ENCODE measurements around the gene PNN.
"Not testable (repeated sequence)": the region's sequence is repeated elsewhere in the genome, so short reads cannot be mapped to it uniquely, and the experiment has no call there.

Gene PNN

GRCh38 chr14:39184628-39185255 lies 9.7 kb downstream of the PNN start:
- TF ChIP-seq JUND (IDR thresholded peaks at IDR 0.05; ENCODE audit: low read depth), result no peak
- DNase-seq (ENCODE audit: low read depth in 1 of 2, low spot score in 1 of 2), result no peak
- in situ Hi-C loops (cut with HindIII; ENCODE audit: low pct_unique_long_range_greater_than_20kb, low sequenced_read_pairs), result no loop called here

- in situ Hi-C loops (cut with HindIII; ENCODE audit: low pct_unique_long_range_greater_than_20kb, low sequenced_read_pairs), result no loop called here
- no peak for TF ChIP-seq JUND (IDR thresholded peaks at IDR 0.05; ENCODE audit: low read depth)
- DNase-seq (ENCODE audit: low read depth in 1 of 2, low spot score in 1 of 2), result no peak
Observed at GRCh38 chr14:39185256-39186049, 10.4 kb downstream of the PNN start.

GRCh38 chr14:39186941-39187525 lies 12.0 kb downstream of the PNN start:
- TF ChIP-seq JUND (IDR thresholded peaks at IDR 0.05; ENCODE audit: low read depth), result no peak
- in situ Hi-C loops (cut with HindIII; ENCODE audit: low pct_unique_long_range_greater_than_20kb, low sequenced_read_pairs), result no loop called here
- DNase-seq (ENCODE audit: low read depth in 1 of 2, low spot score in 1 of 2), result no peak

- no peak for DNase-seq (ENCODE audit: low read depth in 1 of 2, low spot score in 1 of 2)
- in situ Hi-C loops (cut with HindIII; ENCODE audit: low pct_unique_long_range_greater_than_20kb, low sequenced_read_pairs), result no loop called here
- no peak for TF ChIP-seq JUND (IDR thresholded peaks at IDR 0.05; ENCODE audit: low read depth)
Observed at GRCh38 chr14:39203659-39204606, 28.9 kb downstream of the PNN start.

- in situ Hi-C loops (cut with HindIII; ENCODE audit: low pct_unique_long_range_greater_than_20kb, low sequenced_read_pairs), result not testable (repeated sequence)
Observed at GRCh38 chr14:39207430-39207829, 32.4 kb downstream of the PNN start.

GRCh38 chr14:39211109-39211741 lies 36.2 kb downstream of the PNN start:
- no peak for DNase-seq (ENCODE audit: low read depth in 1 of 2, low spot score in 1 of 2)
- in situ Hi-C loops (cut with HindIII; ENCODE audit: low pct_unique_long_range_greater_than_20kb, low sequenced_read_pairs), result no loop called here
- no peak for TF ChIP-seq JUND (IDR thresholded peaks at IDR 0.05; ENCODE audit: low read depth)

More at GRCh38 chr14:39207430-39207829, 32.4 kb downstream of the PNN start:
- not testable (repeated sequence) for DNase-seq (ENCODE audit: low read depth in 1 of 2, low spot score in 1 of 2)

- no peak for DNase-seq (ENCODE audit: low read depth in 1 of 2, low spot score in 1 of 2)
- in situ Hi-C loops (cut with HindIII; ENCODE audit: low pct_unique_long_range_greater_than_20kb, low sequenced_read_pairs), result no loop called here
- no peak for TF ChIP-seq JUND (IDR thresholded peaks at IDR 0.05; ENCODE audit: low read depth)
Observed at GRCh38 chr14:39212034-39212433, 37.0 kb downstream of the PNN start.

- TF ChIP-seq JUND (IDR thresholded peaks at IDR 0.05; ENCODE audit: low read depth), result no peak
- no peak for DNase-seq (ENCODE audit: low read depth in 1 of 2, low spot score in 1 of 2)
- in situ Hi-C loops (cut with HindIII; ENCODE audit: low pct_unique_long_range_greater_than_20kb, low sequenced_read_pairs), result no loop called here
Observed at GRCh38 chr14:39212693-39213092, 37.6 kb downstream of the PNN start.

- in situ Hi-C loops (cut with HindIII; ENCODE audit: low pct_unique_long_range_greater_than_20kb, low sequenced_read_pairs), result no loop called here
- no peak for TF ChIP-seq JUND (IDR thresholded peaks at IDR 0.05; ENCODE audit: low read depth)
- no peak for DNase-seq (ENCODE audit: low read depth in 1 of 2, low spot score in 1 of 2)
Observed at GRCh38 chr14:39217214-39217879, 42.3 kb downstream of the PNN start.

- no peak for TF ChIP-seq JUND (IDR thresholded peaks at IDR 0.05; ENCODE audit: low read depth)
- DNase-seq (ENCODE audit: low read depth in 1 of 2, low spot score in 1 of 2), result no peak
- in situ Hi-C loops (cut with HindIII; ENCODE audit: low pct_unique_long_range_greater_than_20kb, low sequenced_read_pairs), result no loop called here
Observed at GRCh38 chr14:39218171-39218769, 43.2 kb downstream of the PNN start.

GRCh38 chr14:39219075-39219499 lies 44.0 kb downstream of the PNN start:
- in situ Hi-C loops (cut with HindIII; ENCODE audit: low pct_unique_long_range_greater_than_20kb, low sequenced_read_pairs), result no loop called here
- TF ChIP-seq JUND (IDR thresholded peaks at IDR 0.05; ENCODE audit: low read depth), result no peak
- no peak for DNase-seq (ENCODE audit: low read depth in 1 of 2, low spot score in 1 of 2)

- DNase-seq (ENCODE audit: low read depth in 1 of 2, low spot score in 1 of 2); in situ Hi-C loops (cut with HindIII; ENCODE audit: low pct_unique_long_range_greater_than_20kb, low sequenced_read_pairs): not testable (repeated sequence)
Observed at GRCh38 chr14:39220473-39220872, 45.4 kb downstream of the PNN start.

All from T47D (cell line).